ENCODE data around the gene ZNF234. TPM values are rescaled to one million over a fixed set of nuclear protein-coding genes. Genes with fewer than 3 reads are reported as not detected.
A peak's percentile ranks its signal among the peaks of the same experiment; 100 is the strongest.

Gene ZNF234
- total and polyA plus RNA-seq, 2 of the 8 experiments (the other 6 are each of a cell fraction or from before 2014, with no cell fraction given): 1.9 to 12.3 TPM

- no peak overlapping the region; a peak in 1 of 7 replicates for H3K9ac ChIP-seq (replicated peaks in 1 of 4; ENCODE audit: extremely low read depth in 1 of 4, low read depth in 3 of 4, low read length in 3 of 4)
- H4K20me1 ChIP-seq (replicated peaks in 1 of 2; ENCODE audit: control insufficient read depth in 1 of 2, insufficient read depth in 2 of 2, low read length in 2 of 2): no peaks in the 10 kb centered on the region
- 55% methylated on average over 3 of the region's 3 CpGs; no CpG with 5 or more reads in 1 of the 2 experiments for WGBS, 2 experiments (ENCODE audit: extremely low coverage in 1 of 2, insufficient coverage in 1 of 2, insufficient read length in 1 of 2, insufficient replicate concordance in 2 of 2, low coverage in 1 of 2, low lambda C conversion rate in 2 of 2, missing lambda C conversion rate in 1 of 2)
- no peak overlapping the region for H4K91ac ChIP-seq (replicated peaks; ENCODE audit: insufficient read length, low read length)
- FAIRE-seq (no peak), DNase-seq (ENCODE audit: low read depth in 1 of 2, low spot score in 2 of 2) (no peak)
- no peaks in the 10 kb centered on the region for H3K27me3 ChIP-seq (replicated peaks in 1 of 4; ENCODE audit: control insufficient read depth in 3 of 4, extremely low read depth in 1 of 4, insufficient read depth in 3 of 4, low read length in 3 of 4)
- no peak overlapping the region for H4K5ac ChIP-seq (ENCODE audit: insufficient read length, low read depth, low read length)
- H3K23me2 ChIP-seq (ENCODE audit: low read depth, low read length): no peaks in the 10 kb centered on the region; the same call in 1 of the 2 replicates
- ChIA-PET CTCF (ENCODE audit: partially characterized antibody) (interaction anchor here (0.6 kb wide), 1 partner anchor 490 kb away, joined by 3 read pairs; no protein-coding TSS in a partner anchor), POLR2A (ENCODE audit: partially characterized antibody) (interaction anchor here (0.6 to 4.8 kb wide), 8 partner anchors 10 to 387 kb away, joined by 3 to 27 read pairs (median 7); partner anchors contain the start of genes ZNF225, ZNF227 and ZNF234)
- no peak overlapping the region for H2BK20ac ChIP-seq (ENCODE audit: low read length)
- no peak overlapping the region for H3K14ac ChIP-seq (ENCODE audit: insufficient read length)
- no peak overlapping the region for H4K8ac ChIP-seq (ENCODE audit: extremely low read depth, insufficient read depth, low read length)
- no peak overlapping the region for H3K18ac ChIP-seq (ENCODE audit: extremely low read depth, low read length)
- H2AK5ac ChIP-seq (ENCODE audit: low read depth, low read length): no peak overlapping the region
- peak overlapping the region; percentile 85 for H2AFZ ChIP-seq (ENCODE audit: low read length)
- H2BK15ac ChIP-seq (ENCODE audit: low read length): no peak overlapping the region
- peaks cover 0 to 5% (median 0%) of the 10 kb centered on the region in 4 experiments; a peak in 1 of 7 replicates for H3K4me1 ChIP-seq (replicated peaks in 1 of 4; ENCODE audit: control insufficient read depth in 3 of 4, insufficient read depth in 4 of 4, low read length in 3 of 4)
- H3K79me1 ChIP-seq (ENCODE audit: low read depth, low read length): no peaks in the 10 kb centered on the region; the same call in 1 of the 2 replicates
- H3K9me3 ChIP-seq (ENCODE audit: insufficient read depth in 2 of 2, low read depth in 1 of 2, low read length in 1 of 2): no peaks in the 10 kb centered on the region
- no peak overlapping the region for H2BK5ac ChIP-seq (ENCODE audit: low read depth, low read length)
- TF ChIP-seq RFX5 (IDR thresholded peaks at IDR 0.05; ENCODE audit: borderline replicate concordance, low read depth, low read length) (no peak), CEBPB (IDR thresholded peaks at IDR 0.05; ENCODE audit: low read depth, low read length) (no peak), RXRA (IDR thresholded peaks at IDR 0.05; ENCODE audit: insufficient read depth, low read depth, low read length) (no peak), SUZ12 (IDR thresholded peaks at IDR 0.05; ENCODE audit: low read length) (no peak), SIRT6 (IDR thresholded peaks at IDR 0.05; ENCODE audit: low read length) (no peak), BCL11A (IDR thresholded peaks at IDR 0.05; ENCODE audit: low read depth in 2 of 2, low read length in 2 of 2) (no peak), POLR2A (IDR thresholded peaks at IDR 0.05; ENCODE audit: control extremely low read depth in 1 of 2, low read depth in 2 of 2, low read length in 2 of 2) (no peak), HDAC2 (IDR thresholded peaks at IDR 0.05; ENCODE audit: borderline replicate concordance in 1 of 2, low read depth in 2 of 2, low read length in 2 of 2) (no peak)
- H3K4me2 ChIP-seq (ENCODE audit: insufficient read depth in 1 of 2, low read depth in 2 of 2, low read length in 2 of 2): peak overlapping the region; percentile 81 to 91
- H3K36me3 ChIP-seq (ENCODE audit: control insufficient read depth in 2 of 4, insufficient read depth in 4 of 4, low read length in 3 of 4): peaks cover 3 to 16% (median 9%) of the 10 kb centered on the region in 4 experiments; a peak in 7 of 8 replicates
- no peak overlapping the region for H3K56ac ChIP-seq (replicated peaks; ENCODE audit: insufficient read length, low read depth, low read length)
- H3K4me3 ChIP-seq (ENCODE audit: extremely low read depth in 1 of 4, insufficient read depth in 2 of 4, low read depth in 3 of 4, low read length in 4 of 4): peak overlapping the region; percentile 77 to 95 (median 84); a peak in 7 of 8 replicates
- no peak overlapping the region for H2BK12ac ChIP-seq (ENCODE audit: low read depth, low read length)
- no peak overlapping the region for H3K4ac ChIP-seq (replicated peaks; ENCODE audit: insufficient read length, low read depth, low read length)
- H3K27ac ChIP-seq (ENCODE audit: low read depth, low read length): no peak overlapping the region
- H3K23ac ChIP-seq (ENCODE audit: insufficient read length): no peak overlapping the region
- H3K79me2 ChIP-seq (ENCODE audit: control insufficient read depth in 1 of 2, insufficient read depth in 2 of 2, low read length in 2 of 2): peaks cover 0 to 24% of the 10 kb centered on the region in 2 experiments; a peak in 2 of 4 replicates
- H2BK120ac ChIP-seq (replicated peaks; ENCODE audit: low read depth, low read length): no peak overlapping the region
Measured at GRCh38 chr19:44164327-44164672, 22.9 kb downstream of the ZNF234 start.
